CD4-positive, alpha-beta T cell treated with Interleukin-4 for 1 hour (primary cell): ENCODE results near the gene XPNPEP1.
A peak's percentile ranks its signal among the peaks of the same experiment; 100 is the strongest.
"Not testable (repeated sequence)": the region's sequence is repeated elsewhere in the genome, so short reads cannot be mapped to it uniquely, and the experiment has no call there.

Experiments used
- DNase-seq, 2 donors: peaks; one replicate each; pipeline ENCODE4 v3.0.0-alpha.2; 2020 to 2022

Gene XPNPEP1

DNA sequence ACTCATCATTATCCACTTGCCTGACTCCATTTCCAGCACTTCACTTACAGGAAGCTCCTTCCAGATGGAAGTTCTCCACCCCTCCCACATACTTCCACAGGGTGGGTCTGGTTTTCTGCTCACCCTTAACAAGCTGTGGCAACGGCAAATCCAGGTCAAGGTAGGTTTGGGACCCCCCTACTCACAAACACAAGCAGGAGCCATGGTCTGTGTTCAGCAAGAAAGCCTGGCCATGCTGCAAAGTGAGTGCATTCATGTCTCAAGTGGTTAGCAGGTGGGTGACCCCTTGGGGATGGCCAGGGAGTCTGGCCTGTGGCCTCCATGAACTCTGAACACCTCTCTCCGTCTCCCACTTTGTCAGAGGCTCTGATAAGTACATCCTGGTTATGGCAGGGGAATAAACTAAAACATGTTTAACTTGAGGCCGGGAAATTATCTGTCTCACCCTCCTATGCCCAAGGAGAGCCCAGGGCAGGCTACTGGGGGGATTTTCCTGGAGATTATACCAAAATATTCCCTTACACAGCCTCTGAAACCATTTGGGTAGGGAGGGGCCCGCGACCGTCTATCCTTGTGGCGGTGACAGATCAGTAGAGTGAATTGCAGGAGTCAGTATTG lies 844 bp downstream of the XPNPEP1 start:
- DNase-seq: no peak

DNA sequence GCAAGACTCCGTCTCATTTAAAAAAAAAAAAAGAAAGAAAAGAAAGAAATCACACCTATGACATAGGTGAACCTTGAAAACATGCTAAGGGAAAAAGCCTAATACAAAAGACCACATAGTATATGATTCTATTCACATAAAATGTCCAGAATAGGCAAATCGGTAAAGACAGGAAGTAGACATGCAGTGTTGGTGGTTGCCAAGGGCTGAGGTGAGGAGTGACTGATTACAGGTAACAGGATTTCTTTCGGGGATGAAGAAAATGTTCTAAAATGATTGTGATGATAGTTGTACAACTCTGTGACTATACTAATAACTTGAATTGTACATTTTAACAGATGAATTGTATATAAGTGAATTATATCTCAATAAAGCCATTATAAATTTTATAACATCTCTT lies 3.3 kb downstream of the XPNPEP1 start:
- peak in 1 of 2 donors; percentile 54 for DNase-seq

DNA sequence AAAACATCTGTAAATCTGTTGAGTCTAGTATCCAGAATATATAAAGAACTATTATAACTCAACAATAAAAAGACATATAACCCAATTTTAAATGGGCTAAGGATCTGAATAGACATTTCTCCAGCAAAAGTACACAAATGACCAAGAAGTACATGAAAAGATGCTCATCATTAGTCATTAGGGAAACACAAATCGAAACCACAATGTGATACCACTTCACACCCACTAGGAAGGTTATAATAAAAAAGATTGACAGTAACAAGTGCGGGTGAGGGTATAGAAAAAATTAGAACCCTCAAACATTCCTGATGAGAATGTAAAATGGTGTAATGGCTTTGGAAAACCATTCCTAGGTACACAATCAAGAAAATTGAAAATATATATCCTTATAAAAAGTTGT lies 4.1 kb downstream of the XPNPEP1 start:
- DNase-seq: no peak

DNA sequence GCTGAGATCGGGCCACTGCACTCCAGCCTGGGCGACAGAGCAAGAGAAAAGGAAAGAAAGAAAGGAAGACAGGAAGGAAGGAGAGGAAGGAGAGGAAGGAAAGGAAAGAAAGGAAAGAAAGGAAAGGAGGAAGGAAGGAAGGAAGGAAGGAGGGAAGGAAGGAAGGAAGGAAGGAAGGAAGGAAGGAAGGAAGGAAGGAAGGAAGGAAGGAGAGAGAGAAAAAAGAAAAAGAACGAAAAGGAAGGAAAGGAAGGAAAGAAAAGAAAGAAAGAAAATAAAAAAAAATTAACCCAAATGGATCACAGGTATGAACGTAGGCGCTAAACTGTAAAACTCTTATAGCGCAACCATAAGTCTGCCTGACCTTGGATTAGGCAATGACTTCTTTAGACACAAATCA lies 4.6 kb downstream of the XPNPEP1 start:
- DNase-seq: not testable (repeated sequence)

DNA sequence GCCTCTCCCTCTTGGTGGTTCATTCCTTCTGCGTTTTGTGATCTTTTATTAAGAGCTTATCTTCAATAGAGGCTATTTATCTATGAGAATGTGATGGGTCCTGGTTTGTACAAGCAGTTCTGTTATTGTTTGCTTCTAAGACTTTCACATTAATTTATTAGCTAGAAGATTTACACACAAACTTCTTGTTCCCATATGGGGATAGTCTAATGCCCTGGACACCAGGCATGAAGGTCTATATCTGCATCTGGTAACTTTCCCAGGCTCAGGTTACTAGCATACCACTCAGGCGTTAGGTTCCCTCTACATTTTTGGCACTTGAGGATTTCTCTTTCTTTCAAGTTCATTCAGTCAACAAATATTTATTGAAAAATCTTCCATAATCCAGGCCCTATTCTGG lies 7.7 kb downstream of the XPNPEP1 start:
- DNase-seq: no peak

DNA sequence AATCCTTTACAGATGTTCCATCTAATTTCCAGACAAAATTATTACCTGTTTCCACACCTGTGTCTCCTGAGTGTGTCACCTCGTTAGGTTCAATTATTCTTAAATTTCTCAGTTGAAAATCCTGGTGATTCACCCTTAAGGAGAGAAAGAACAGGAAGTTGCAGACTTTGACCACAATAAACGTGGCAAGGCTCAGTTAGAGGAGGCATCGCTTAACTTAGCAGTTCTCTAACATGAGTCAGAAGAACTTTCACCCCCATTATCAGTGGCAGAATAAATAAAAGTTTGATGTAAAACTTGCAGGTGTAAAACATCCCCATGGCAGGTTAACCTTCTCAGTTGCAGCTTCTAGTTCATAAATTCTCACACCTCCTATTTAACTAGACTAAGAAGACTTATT lies 8.3 kb downstream of the XPNPEP1 start:
- peak; percentile 52 to 70 for DNase-seq

DNA sequence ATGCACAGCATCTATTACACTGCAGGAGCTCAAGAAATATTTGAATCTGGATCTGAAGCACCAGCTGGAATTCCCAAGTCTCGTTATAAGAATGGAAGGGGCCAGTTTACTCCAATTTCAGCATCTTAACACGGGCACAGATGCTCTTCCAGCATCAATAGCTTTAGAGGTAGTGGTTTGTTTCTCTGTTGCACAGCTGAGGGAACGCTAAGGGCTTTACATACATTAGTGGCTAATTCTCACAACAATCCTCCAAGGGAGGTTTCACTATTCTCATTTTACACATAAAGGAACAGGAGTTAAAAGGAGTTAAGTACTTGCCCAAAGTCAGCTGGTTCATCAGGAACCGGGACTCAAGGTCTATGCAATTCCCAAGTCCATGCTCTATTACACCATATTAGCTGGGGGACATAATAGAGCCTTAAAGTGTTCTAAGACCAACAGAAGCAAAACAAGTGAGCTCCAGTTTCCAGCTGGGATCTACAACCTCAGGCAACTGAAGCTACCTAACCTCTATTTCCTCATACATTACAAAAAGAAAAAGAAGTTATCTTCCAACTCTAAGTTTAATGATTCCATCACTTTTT lies 9.9 kb downstream of the XPNPEP1 start:
- DNase-seq: no peak

DNA sequence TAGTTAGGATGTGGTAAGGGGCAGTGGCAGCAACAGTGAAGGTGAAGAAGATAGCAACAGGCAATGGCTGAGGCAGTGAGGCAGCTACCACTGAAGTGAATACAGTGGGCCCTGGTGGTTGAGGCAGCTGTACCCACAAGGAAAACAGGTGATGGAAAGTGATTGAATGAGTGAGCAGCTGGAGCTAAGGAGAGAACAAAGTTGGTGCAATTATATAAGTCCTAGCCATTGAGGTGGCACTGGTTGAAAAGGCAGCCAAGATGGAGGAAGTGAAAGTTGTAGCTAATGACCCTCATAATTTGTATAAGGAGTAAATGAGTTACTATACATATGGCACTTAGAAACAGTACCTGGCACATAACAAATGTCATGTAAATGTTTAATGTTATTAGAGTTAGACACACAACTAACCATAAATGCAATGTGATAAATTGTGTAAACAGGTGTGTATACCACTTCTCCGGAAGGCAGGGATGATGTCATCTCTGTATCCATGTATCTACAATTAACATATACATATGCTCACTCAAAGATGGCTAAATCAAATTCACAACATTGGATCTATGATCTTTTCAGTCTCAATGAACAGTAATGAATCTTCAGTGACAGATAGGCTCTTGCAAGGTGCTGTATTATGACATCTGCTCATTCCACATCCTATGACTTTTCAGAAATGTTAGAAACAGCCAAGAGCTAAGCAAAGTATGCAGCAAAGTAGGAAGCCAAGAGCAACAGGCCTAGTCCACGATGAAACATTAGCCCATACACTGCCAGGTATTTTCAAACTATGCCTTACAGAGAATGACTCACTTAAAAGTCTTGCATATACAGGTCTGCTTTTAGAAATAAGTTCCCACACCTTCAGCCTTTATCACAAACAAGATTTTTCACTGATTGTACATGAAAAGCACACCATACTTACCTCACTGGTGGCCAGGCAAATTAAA lies 10.7 kb downstream of the XPNPEP1 start:
- no peak for DNase-seq

DNA sequence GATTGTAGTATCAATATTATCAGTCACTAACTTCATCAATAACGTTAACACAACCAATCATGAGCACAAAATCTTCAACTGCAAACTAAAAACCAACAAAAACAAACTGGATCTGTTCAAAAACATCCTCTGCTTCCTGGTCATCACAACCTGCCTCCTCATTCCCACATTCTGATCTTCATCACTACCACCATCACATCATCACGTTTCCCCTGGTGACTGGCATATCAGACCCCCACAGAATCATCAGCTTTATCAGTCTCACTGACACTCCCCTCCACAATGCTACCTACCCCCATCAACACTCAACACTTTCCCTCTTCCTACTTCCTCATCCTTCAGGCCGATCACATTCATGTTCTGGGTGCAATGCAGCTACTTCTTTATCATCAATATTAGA lies 11.4 kb downstream of the XPNPEP1 start:
- no peak for DNase-seq

DNA sequence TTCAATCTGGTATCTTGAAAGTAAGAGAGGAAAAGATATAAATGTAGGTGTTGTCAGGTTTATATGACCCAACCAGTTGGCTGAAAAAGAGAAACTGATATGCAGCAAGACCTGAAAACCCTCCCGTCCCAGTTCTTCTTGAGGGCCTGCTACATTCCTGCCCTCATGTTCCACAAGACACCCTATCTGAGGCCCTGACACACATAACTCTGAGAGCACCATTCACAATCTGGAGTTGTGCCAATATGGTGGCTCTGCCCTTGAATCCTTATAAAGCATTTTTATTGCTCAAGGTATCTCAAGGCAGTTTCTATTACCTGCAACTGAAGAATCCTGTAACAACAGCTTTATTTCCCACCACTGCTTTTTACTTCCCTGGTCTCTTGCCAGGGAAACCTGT lies 17.0 kb downstream of the XPNPEP1 start:
- DNase-seq: no peak

DNA sequence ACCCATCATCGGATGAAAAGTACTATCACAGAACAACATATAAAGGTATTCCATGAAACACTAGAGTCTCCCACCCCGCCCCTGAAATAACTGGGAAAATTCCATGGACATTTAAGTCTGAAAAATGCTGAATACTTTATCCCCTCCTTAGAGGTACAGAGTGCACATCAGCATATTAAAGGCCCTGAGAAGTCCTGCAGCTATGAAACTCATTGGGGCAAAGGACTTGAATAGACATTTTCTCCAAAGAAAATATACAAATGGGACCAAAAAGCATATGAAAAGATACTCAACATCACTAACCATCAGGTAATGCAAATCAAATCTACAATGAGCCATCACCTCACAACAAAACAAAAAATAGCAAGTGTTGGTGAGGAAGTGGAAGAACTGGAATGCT lies 18.9 kb downstream of the XPNPEP1 start:
- no peak for DNase-seq

DNA sequence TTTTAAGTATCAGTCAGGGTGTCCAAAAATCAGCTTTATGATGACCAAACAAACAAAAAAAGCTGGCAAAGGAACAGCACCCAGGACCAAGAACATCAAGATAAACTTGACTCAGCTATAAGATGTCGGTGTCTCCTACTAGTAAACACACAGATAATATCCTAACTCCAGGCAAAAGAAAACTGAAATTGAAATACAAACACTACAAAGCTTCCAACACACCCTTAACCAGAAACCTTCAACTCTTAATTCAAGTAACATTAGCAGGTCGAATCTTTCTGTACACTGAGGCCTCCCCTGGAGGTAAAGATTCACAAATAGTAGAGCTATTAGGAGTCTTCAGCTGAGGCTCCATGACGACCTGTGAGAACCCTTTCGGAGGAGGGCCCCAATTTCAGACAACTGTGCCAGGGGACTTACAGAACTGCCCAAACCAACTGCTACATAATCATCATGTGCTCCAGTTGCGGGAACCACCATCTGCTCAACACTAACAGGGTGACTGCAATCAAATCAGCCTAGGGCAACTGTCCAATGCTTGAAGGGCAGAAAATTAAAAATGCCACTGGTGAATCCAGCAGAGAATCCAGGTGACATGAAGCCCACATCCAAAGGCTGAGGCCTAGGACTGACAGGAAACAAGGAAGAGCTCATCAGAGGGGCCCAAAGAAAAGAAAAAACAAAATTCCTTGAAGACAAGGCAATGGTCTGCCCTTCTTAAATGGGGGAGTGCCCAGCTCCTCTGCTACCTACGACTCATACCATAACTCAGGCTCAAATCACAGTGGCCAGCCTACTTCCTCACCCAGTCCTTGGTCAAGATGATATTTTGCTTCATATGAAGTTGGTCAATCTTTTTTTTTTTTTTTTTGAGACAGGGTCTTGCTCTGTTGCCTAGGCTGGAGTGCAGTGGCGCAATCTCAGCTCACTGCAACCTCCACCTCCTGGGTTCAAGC lies 20.0 kb downstream of the XPNPEP1 start:
- DNase-seq: peak in 1 of 2 donors; percentile 40

DNA sequence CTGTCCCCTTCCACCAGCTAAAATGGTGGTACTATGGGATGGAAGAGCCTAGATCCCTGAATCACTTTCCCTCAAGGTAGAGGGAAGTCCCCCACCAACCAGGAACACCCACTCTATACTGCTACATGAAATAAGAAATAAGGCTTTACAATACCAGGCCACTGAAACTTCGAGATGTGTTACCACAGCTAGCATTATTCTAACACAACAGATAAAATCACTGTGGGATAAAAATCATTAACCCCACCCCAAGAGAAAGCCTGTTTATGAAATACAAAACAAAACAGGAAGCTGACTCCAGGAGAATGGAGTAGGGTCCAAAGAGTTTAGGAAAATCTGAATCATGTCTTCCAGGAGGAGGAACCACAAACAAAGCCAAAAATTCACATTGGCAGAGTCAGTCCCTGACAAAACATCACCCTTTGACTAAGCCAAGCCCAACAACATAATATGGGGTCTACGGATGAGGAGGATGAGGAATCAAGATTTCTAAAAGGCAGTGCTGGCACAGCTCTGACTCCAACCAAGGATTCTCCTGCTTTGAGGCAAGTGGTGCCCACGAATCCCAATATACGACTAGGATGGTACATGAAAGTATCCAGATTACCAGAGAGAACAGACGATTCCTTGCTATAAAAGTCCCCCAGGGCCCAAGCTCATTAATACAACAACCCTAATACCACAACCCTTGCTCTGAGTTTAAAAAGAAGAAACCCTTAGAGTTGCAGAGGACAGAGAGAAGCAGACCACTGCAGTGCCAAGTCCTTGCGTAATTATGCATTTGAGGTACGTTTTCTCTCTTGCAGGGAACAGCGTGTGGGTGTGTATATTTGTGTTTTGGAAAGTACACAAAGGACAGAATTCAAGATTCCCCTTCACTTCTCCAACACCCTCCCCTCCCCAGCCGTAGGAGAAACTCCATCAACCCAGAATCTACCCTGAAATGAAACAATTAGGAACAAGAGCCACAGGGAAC lies 23.7 kb downstream of the XPNPEP1 start:
- no peak for DNase-seq

DNA sequence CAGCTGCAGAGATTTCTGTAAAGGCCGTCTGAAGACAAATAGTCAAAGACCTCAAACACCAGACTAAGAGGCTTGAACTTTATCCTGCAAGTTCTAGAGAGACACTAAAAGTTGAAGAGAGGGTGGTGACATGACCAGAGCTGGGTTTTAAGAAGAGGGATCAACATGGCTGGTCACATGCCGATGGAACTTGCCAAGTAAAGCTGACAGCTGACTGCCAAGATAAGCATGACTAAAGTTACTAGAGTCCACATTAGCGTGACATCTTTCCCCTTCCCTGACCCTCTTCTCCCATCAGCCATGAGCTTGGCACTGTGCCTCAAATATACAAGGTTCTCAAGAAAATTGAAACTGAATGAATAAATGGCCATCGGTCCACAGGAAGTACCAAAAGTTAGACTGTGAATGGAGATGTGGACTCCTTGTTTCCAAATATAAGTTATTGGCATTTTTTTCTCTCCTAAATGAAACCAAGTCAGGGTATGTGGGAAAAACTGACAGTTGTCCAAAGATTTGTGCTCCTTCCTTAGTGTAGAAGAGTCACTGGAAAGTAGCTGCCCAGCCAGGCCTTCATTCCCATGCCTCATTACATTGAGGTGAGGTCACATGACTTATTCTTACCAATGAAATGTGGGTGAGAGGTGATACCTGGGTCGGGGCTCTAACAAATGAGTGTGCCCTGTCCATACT lies 24.5 kb downstream of the XPNPEP1 start:
- no peak for DNase-seq

DNA sequence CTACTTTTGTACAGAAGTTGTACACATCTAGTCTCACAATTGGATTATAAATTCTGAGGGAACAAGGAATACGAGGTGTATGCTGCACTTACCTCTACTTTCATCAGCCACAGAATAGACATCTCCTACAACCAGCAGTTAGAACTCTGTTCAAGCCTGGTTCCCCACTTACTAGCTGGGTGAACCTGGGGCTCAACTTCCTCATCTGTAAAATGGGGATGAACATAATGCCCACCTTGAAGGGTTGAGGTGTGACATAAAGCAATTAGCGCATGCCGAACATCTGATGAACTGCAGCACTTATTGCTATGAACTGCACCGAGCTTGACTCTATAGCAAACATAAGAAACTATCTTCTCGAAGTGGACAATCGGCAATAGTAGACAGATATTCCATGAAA lies 25.3 kb downstream of the XPNPEP1 start:
- DNase-seq: no peak

DNA sequence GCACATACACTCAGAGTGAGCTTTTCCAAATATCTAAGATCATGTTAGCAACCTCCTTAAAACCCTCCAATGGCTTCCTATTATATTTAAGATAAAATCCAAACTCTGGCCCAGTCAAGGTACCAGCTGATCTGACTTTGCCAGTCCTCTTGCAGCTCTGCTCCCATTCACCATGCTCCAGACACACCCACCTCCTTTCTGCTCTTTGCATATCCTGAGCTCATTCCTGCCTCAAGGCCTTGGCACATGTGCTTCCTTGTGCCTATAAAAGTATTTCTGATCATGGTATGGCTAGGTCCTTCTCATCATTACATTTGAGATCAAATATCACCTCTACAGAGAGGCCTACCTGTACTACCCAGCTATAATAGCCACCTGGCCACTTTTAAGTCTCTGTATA lies 27.5 kb downstream of the XPNPEP1 start:
- DNase-seq: no peak

DNA sequence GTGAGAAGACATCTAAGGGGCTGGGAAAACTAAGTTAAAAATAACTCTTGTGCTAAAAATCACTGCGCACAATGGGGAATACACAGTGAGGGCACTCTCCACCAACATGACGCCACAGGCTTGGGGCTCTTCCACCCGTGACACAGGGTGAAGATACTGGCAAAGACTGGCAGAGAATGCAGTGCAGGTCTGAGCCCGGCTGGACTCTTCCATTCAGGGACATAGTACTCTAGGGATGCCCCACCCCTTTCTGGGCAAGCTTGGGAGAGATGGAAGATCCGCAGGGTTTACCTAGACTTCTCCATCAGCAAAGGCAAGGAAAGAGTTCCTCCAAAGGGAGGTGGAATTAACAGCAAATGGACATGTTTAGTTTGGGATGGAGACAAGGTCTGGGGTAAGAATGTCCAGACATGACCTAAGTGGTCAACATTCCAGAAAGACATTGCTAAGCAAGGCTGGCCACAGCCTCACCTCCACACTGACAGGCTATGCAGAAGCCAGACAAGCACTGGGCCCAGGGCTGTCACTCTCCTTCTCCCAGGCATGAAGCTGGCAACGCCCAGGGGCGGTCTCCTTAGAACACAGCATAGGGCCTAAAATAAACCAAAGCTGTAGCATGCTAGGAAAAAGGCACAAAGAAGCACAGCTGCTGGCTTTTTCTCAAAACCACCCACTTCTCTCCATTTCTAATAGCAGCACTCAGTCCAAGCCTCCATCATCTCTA lies 28.1 kb downstream of the XPNPEP1 start:
- DNase-seq: no peak

DNA sequence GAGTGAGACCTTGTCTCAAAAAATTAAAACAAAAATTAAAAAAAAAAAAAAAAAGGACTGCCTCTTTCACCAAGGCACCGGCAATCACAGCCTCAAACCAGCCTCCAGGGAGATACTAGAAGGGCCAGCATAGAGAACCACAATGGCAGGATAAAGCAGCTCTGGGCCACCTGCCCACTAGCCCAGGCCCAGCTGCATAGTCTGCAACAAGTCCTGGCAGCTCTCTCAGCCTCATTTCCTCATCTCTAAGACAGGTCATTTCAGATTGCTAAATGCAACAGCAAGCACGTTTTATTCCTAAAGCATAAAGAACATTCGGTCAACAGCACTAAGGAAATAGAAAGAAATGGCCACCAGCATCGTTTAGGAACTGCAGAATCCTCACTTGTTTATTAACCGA lies 28.8 kb downstream of the XPNPEP1 start:
- no peak for DNase-seq

DNA sequence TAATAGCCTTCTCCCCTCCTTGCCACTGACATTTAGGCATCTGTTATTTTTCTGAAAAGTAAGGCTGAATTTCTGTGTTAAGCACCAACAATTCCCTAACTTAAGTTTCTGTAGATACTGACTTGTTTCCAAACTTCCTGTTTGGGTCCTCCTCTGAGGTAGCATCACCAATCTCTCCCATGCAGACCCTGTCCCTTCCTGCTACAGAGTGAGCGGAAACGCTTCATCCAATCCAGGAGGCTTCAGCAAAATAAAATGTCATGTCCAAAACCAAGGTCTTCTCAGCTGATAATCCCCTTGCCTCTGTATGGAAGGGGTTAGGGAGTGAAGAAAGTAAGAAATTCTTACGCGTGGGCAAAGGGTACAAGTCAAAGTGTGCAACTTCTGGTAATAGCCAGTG lies 29.9 kb downstream of the XPNPEP1 start:
- no peak for DNase-seq

DNA sequence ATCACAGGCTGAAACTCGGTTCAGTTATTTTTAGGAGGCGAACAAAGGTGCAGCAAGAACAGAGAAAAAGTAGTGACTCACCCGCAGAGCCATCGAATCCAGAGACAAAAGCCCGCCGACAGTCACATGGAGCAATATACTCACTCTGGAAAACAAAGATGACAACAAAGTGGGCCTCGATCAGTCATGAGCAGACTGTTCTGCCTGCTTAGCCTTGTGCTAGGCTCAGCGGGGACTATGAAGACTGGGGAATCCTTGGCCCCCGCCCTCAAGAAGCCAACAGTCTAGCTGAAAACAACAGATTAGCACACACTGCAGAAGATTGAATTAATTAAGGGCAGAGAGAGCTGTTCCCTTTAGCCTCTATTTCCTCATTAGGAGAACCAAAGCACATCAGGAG lies 30.4 kb downstream of the XPNPEP1 start:
- DNase-seq: no peak
